GM10266 (cell line): ENCODE results near the gene GLDN.

ENCODE experiments used
- DNase-seq: peaks from one replicate; pipeline ENCODE4 v3.0.0; 2012; ENCODE audit errors: extremely low spot score
- CTCF ChIP-seq: IDR thresholded peaks from 2 replicates; pipeline ENCODE4 v1.5.1; 2012; ENCODE audit warnings: mild to moderate bottlenecking, low read depth; ENCODE audit not compliant: control insufficient read depth, insufficient read depth; ENCODE audit errors: missing control alignments

Gene GLDN

GRCh38 chr15:51386960-51387698, 45.7 kb downstream of the GLDN start:
- no peak for TF ChIP-seq CTCF
- DNase-seq: no peak

GRCh38 chr15:51387699-51388041, 46.2 kb downstream of the GLDN start:
- no peak for TF ChIP-seq CTCF
- no peak for DNase-seq

GRCh38 chr15:51388726-51389125, 47.3 kb downstream of the GLDN start:
- no peak for TF ChIP-seq CTCF
- DNase-seq: no peak

DNA sequence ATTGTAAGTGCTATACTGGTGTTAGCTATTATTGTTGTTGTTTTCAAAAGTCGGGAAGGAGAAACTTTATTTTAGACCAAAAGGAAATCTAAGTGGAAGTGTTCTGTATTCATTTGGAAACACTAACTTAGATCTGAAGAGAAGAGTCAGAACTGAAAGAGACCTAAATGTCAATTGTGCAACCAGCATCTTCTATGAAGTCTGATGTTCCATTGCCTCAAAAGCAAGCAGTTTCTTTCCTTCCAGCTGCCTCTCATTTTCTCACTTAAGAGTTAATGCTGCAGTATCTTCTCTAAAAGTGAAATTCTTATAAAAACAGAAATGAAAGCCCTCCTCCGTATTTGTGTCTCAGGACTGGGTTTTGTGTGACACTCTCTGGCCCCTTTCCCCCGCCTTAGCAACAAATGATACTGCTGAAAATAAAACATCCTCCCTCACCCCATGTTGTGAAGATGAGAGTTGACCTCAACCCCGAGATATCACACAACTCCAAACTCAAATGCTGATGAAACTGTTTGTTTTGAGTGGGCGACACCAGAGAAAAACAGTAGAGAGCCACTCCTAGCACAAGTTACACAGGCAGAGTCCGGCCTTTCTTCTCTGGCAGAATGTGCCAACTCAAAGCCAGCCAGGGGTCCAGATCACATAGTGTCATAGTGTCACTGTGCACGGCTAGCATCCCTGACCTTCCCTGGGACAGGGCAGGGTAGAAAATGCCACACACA, 48.9 kb downstream of the GLDN start:
- no peak for TF ChIP-seq CTCF
- peak; percentile 62 for DNase-seq

DNA sequence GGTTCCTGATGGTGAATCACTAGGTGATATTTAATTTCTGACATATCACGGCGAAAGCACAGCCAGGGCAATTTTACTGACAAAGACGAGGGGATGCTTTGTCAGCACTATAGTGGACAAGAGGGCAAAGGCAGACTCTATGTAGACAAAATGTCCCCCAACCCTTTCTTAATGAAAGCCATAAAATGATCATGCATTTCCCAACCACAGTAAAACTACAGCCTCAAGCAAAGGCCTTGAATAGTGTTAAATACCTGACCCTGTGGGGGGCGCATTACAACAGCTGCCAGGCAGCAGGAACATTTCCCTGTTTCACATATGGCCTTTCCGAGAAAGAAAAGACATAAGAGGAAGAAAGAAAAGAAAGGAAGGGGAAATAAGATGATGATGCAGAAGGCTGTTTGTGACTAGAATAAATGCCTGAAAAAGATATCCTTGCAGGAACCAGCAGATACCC, 49.5 kb downstream of the GLDN start:
- no peak for TF ChIP-seq CTCF
- DNase-seq: no peak

DNA sequence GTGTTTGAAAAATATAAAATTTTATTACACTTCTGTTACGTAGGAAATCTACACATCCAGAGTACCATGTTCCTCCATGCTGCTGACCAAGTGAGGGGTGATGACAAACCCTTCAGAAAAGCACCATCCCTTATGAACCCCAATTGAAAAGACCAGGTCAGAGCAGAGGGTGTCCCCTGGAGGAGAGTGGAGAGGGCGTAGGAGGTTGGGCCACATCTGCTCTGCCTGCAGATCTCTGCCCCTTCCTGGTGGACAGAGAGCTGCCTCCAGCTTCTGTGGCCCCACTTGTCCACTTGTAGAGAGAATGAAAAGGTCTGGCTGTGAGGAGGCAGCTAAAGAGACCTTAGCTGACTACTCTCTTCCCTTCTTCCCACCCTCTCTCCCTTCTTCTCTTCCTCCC, 55.5 kb downstream of the GLDN start:
- no peak for TF ChIP-seq CTCF
- no peak for DNase-seq

DNA sequence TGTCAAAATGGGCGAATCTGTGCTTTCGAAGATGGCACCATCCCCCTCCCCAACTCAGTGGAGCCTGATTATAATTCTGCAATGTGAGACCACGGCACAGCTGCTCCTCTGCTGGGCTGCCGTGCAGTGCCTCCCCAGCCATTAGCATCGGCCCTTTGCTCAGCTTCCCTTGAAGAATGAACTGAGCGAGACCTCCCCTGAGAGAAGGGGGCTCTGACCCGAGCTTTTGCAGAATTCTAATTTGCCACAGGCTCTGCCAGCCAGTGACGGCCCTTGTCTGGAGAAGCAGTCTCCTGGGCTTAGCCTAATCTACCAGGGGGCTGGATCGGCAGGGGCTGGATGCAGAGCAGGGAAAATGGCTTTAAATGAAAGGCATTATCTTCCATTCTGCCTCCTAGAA, 57.2 kb downstream of the GLDN start:
- no peak for TF ChIP-seq CTCF
- DNase-seq: no peak
